SK-N-SH (cell line): ENCODE results near the gene C1RL. TPM values are rescaled to one million over a fixed set of nuclear protein-coding genes. Genes with fewer than 3 reads are reported as not detected.

Experiments used
- CTCF ChIA-PET: fragments of 300-600, 350-600 bp; formaldehyde crosslinking; extraction: SDS; loops from one replicate; lab custom pipeline; 2021; lab: Yijun Ruan, JAX
- POLR2A ChIA-PET: fragments of 350-600 bp; sonication (Branson Sonifier 250); formaldehyde crosslinking; extraction: SDS; loops from one replicate; lab custom pipeline; 2020; ENCODE audit warnings: antibody characterized with exemption, inconsistent platforms; lab: Yijun Ruan, JAX
- DNase-seq: peaks from one replicate; pipeline ENCODE4 v3.0.0; 2012
- H2AFZ ChIP-seq: fragments of 200-600 bp; sonication (generic); 2 replicates; pipeline ENCODE4 v1.8.1; 2016; ENCODE audit warnings: antibody characterized with exemption, mild to moderate bottlenecking, low read depth
- H3F3A ChIP-seq: fragments of 200-600 bp; sonication (generic); replicated peaks from 2 replicates; pipeline ENCODE3; 2016; ENCODE audit warnings: antibody characterized with exemption, mild to moderate bottlenecking; ENCODE audit not compliant: insufficient read depth
- H3K27ac ChIP-seq, 2 experiments: fragments of 200-500 bp in 1 of 2; fragments of 200-600 bp in 1 of 2; sonication (Bioruptor generic) in 1 of 2; sonication (generic), shearing (Covaris generic) in 1 of 2; 2 replicates each; pipeline versions ENCODE4 v1.5.1 to v1.6.1; 2014 to 2016; ENCODE audit warnings: low read depth in 2 of 2, inconsistent platforms in 1 of 2, low read length in 1 of 2, mild to moderate bottlenecking in 1 of 2, mixed read lengths in 1 of 2
- H3K27me3 ChIP-seq: fragments of 200-600 bp; sonication (generic), shearing (Covaris generic); 2 replicates; pipeline ENCODE4 v1.6.1; 2016; ENCODE audit warnings: mixed run types; ENCODE audit not compliant: insufficient read depth
- H3K36me3 ChIP-seq, 2 experiments: fragments of 200-500 bp in 1 of 2; fragments of 200-600 bp in 1 of 2; sonication (Bioruptor generic) in 1 of 2; sonication (generic) in 1 of 2; replicated peaks in 1 of 2; 2 replicates each; pipeline versions ENCODE3 to v1.5.1; 2014 to 2016; ENCODE audit warnings: low read length in 1 of 2, mild to moderate bottlenecking in 1 of 2; ENCODE audit not compliant: insufficient read depth in 2 of 2, control insufficient read depth in 1 of 2
- H3K4me1 ChIP-seq, 2 experiments: fragments of 200-500 bp in 1 of 2; fragments of 200-600 bp in 1 of 2; sonication (Bioruptor generic) in 1 of 2; sonication (generic), shearing (Covaris generic) in 1 of 2; 2 replicates each; pipeline versions ENCODE4 v1.5.1 to v1.6.1; 2014 to 2016; ENCODE audit warnings: low read depth in 1 of 2, low read length in 1 of 2, mixed run types in 1 of 2; ENCODE audit not compliant: insufficient read depth in 2 of 2, control insufficient read depth in 1 of 2
- H3K4me2 ChIP-seq: fragments of 200-600 bp; sonication (generic), shearing (Covaris generic); 2 replicates; pipeline ENCODE4 v1.6.1; 2017; ENCODE audit warnings: mixed run types
- H3K4me3 ChIP-seq, 2 experiments: fragments of 200-500 bp in 1 of 2; fragments of 200-600 bp in 1 of 2; sonication (Bioruptor generic) in 1 of 2; sonication (generic), shearing (Covaris generic) in 1 of 2; 2 replicates each; pipeline versions ENCODE4 v1.5.1 to v1.8.1; 2014 to 2016; ENCODE audit warnings: low read depth in 2 of 2, inconsistent platforms in 1 of 2, low read length in 1 of 2, mild to moderate bottlenecking in 1 of 2, mixed read lengths in 1 of 2, moderate library complexity in 1 of 2
- H3K79me2 ChIP-seq: fragments of 200-600 bp; sonication (generic); 2 replicates; pipeline ENCODE4 v1.8.1; 2017; ENCODE audit warnings: mild to moderate bottlenecking; ENCODE audit not compliant: insufficient read depth
- H3K9ac ChIP-seq: fragments of 200-600 bp; sonication (generic); 2 replicates; pipeline ENCODE4 v1.6.1; 2017; ENCODE audit warnings: mixed run types
- H3K9me2 ChIP-seq: fragments of 200-600 bp; sonication (generic); 2 replicates; pipeline ENCODE4 v1.6.1; 2017; ENCODE audit warnings: mixed run types
- H3K9me3 ChIP-seq: fragments of 200-600 bp; sonication (generic); 2 replicates; pipeline ENCODE4 v1.6.1; 2017; ENCODE audit warnings: mixed run types, mild to moderate bottlenecking, moderate library complexity
- H4K20me1 ChIP-seq: fragments of 200-600 bp; sonication (generic); 2 replicates; pipeline ENCODE4 v1.6.1; 2017; ENCODE audit warnings: mild to moderate bottlenecking, mixed run types; ENCODE audit not compliant: insufficient read depth
- EP300 ChIP-seq, 2 experiments: IDR thresholded peaks; 2 replicates each; pipeline versions ENCODE4 v1.4.0 to v1.6.1; 2012; ENCODE audit warnings: borderline replicate concordance in 1 of 2, low read depth in 1 of 2, low read length in 1 of 2
- FOXM1 ChIP-seq: IDR thresholded peaks from 2 replicates; pipeline ENCODE4 v1.4.0; 2012; ENCODE audit warnings: low read depth, mild to moderate bottlenecking
- IRF3 ChIP-seq: fragments of 150-350 bp; IDR thresholded peaks from 2 replicates; pipeline ENCODE4 v1.6.1; 2016; ENCODE audit warnings: mild to moderate bottlenecking, low read depth, low read length
- MEF2A ChIP-seq: IDR thresholded peaks from 2 replicates; pipeline ENCODE4 v1.4.0; 2012; ENCODE audit warnings: low read depth, borderline replicate concordance
- MXI1 ChIP-seq: IDR thresholded peaks from 2 replicates; pipeline ENCODE4 v1.6.1; 2012; ENCODE audit warnings: mild to moderate bottlenecking, low read depth, low read length, improper control_type of control experiment
- NFIC ChIP-seq: IDR thresholded peaks from 2 replicates; pipeline ENCODE4 v1.4.0; 2012; ENCODE audit warnings: borderline replicate concordance
- NRF1 ChIP-seq: IDR thresholded peaks from 2 replicates; pipeline ENCODE4 v1.6.1; 2012; ENCODE audit warnings: low read depth, mild to moderate bottlenecking, low read length
- RCOR1 ChIP-seq: fragments of 150-350 bp; IDR thresholded peaks from 2 replicates; pipeline ENCODE4 v1.6.1; 2017; ENCODE audit warnings: antibody characterized with exemption, low read length
- RFX5 ChIP-seq: IDR thresholded peaks from 2 replicates; pipeline ENCODE4 v1.6.1; 2012; ENCODE audit warnings: mild to moderate bottlenecking, improper control_type of control experiment, low read length
- SIN3A ChIP-seq: IDR thresholded peaks from 2 replicates; pipeline ENCODE4 v1.6.1; 2012; ENCODE audit warnings: low read depth, mild to moderate bottlenecking, low read length, moderate library complexity, borderline replicate concordance
- SMC3 ChIP-seq: IDR thresholded peaks from 2 replicates; pipeline ENCODE4 v1.6.1; 2012; ENCODE audit warnings: low read depth, low read length, improper control_type of control experiment
- TCF12 ChIP-seq: IDR thresholded peaks from 2 replicates; pipeline ENCODE4 v1.4.0; 2012
- TEAD4 ChIP-seq: IDR thresholded peaks from 2 replicates; pipeline ENCODE4 v1.4.0; 2012; ENCODE audit warnings: mild to moderate bottlenecking, borderline replicate concordance; ENCODE audit not compliant: insufficient read depth
- USF2 ChIP-seq: fragments of 150-350 bp; IDR thresholded peaks from 2 replicates; pipeline ENCODE4 v1.6.1; 2017; ENCODE audit warnings: antibody characterized with exemption, low read length, low read depth, borderline replicate concordance
- WGBS: methylation state at CpG from one replicate; pipeline ENCODE4 v1.1.6; 2017; ENCODE audit warnings: low lambda C conversion rate; 5-methylcytosine and 5-hydroxymethylcytosine counted together
- polyA plus RNA-seq, 3 experiments: library from polyadenylated mRNA; depleted of rRNA; stranded (reverse); fragments of >200 nt; gene quantifications; 2 replicates each; pipeline ENCODE4 v1.2.3, GENCODE V29; 2012
- TF ChIP-seq, protein P1 (sequence below): IDR thresholded peaks from 2 replicates; pipeline ENCODE4 v1.4.0; 2012; ENCODE audit warnings: low read depth
- TF ChIP-seq, protein P2 (sequence below): IDR thresholded peaks from 2 replicates; pipeline ENCODE4 v1.4.0; 2012; ENCODE audit warnings: low read depth, borderline replicate concordance

C1RL gene
- polyA plus RNA-seq, 1 of the 3 experiments (the other 2 are of a cell fraction): 8.3 TPM

GRCh38 chr12:7064516-7064915 is 44.5 kb downstream of the C1RL start:
- Histone ChIP-seq H3K4me3 (no peak overlapping the region), H3K9me3 (no peaks in the 10 kb centered on the region), H4K20me1 (no peaks in the 10 kb centered on the region), H3F3A (no peaks in the 10 kb centered on the region), H3K4me2 (no peak overlapping the region), H3K36me3 (no peaks in the 10 kb centered on the region), H2AFZ (no peak overlapping the region)
- 68% methylated on average over 3 of the region's 3 CpGs for WGBS
- CTCF ChIA-PET: interaction anchor here (0.9 to 1.2 kb wide), 2 partner anchors 11 to 100 kb away, joined by 3 read pairs; no protein-coding TSS in a partner anchor
- TF ChIP-seq NFIC: no peak
- no peak for TF ChIP-seq TEAD4
- no peak for TF ChIP-seq FOXM1
- TF ChIP-seq USF2: no peak
- no peak for TF ChIP-seq RCOR1
- no peak for TF ChIP-seq NRF1
- TF ChIP-seq, protein P1, sequence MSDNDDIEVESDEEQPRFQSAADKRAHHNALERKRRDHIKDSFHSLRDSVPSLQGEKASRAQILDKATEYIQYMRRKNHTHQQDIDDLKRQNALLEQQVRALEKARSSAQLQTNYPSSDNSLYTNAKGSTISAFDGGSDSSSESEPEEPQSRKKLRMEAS: no peak
- no peak for TF ChIP-seq EP300 (IDR thresholded peaks at IDR 0.05; ENCODE audit: borderline replicate concordance in 1 of 2, low read depth in 1 of 2, low read length in 1 of 2)
- TF ChIP-seq, protein P2, sequence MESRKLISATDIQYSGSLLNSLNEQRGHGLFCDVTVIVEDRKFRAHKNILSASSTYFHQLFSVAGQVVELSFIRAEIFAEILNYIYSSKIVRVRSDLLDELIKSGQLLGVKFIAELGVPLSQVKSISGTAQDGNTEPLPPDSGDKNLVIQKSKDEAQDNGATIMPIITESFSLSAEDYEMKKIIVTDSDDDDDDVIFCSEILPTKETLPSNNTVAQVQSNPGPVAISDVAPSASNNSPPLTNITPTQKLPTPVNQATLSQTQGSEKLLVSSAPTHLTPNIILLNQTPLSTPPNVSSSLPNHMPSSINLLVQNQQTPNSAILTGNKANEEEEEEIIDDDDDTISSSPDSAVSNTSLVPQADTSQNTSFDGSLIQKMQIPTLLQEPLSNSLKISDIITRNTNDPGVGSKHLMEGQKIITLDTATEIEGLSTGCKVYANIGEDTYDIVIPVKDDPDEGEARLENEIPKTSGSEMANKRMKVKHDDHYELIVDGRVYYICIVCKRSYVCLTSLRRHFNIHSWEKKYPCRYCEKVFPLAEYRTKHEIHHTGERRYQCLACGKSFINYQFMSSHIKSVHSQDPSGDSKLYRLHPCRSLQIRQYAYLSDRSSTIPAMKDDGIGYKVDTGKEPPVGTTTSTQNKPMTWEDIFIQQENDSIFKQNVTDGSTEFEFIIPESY: no peak
- TF ChIP-seq MXI1: no peak
- TF ChIP-seq RFX5: no peak
- TF ChIP-seq IRF3: no peak
- no peak for TF ChIP-seq SIN3A
- TF ChIP-seq TCF12: no peak
- no peak for TF ChIP-seq SMC3
- TF ChIP-seq MEF2A: no peak
- TF ChIP-seq, all 33 proteins: peak for 0
- POLR2A ChIA-PET: no interaction called here
- DNase-seq: no peak
- no peaks in the 10 kb centered on the region; a peak in 1 of 4 replicates for H3K4me1 ChIP-seq
- no peak overlapping the region for H3K27ac ChIP-seq
- H3K79me2 ChIP-seq: no peaks in the 10 kb centered on the region
- H3K9me2 ChIP-seq: no peaks in the 10 kb centered on the region
- no peak overlapping the region for H3K9ac ChIP-seq
- peaks cover 5% of the 10 kb centered on the region; the same call in 1 of the 2 replicates for H3K27me3 ChIP-seq
